Loucy (cell line): Measurements from ENCODE around the gene ATP6V1G2.

ENCODE experiments used
- H2AFZ ChIP-seq: fragments of 200-600 bp; sonication (generic); 2 replicates; pipeline ENCODE4 v1.6.0; 2016; ENCODE audit warnings: antibody characterized with exemption, mild to moderate bottlenecking, low read length, moderate library complexity
- H3F3A ChIP-seq: fragments of 200-600 bp; 2 replicates; pipeline ENCODE4 v1.6.0; 2016; ENCODE audit warnings: antibody characterized with exemption, low read depth, mild to moderate bottlenecking
- H3K27me3 ChIP-seq: fragments of 200-600 bp; sonication (generic); 2 replicates; pipeline ENCODE4 v1.6.1; 2014; ENCODE audit warnings: low read length, mild to moderate bottlenecking; ENCODE audit not compliant: insufficient read depth, poor library complexity, severe bottlenecking
- H3K36me3 ChIP-seq: fragments of 200-600 bp; sonication (generic); 2 replicates; pipeline ENCODE4 v1.6.1; 2016; ENCODE audit warnings: low read length; ENCODE audit not compliant: insufficient read depth
- H3K4me1 ChIP-seq: fragments of 200-600 bp; sonication (generic); 2 replicates; pipeline ENCODE4 v1.5.1; 2014; ENCODE audit warnings: low read length, mild to moderate bottlenecking; ENCODE audit not compliant: insufficient read depth, poor library complexity, severe bottlenecking
- H3K4me2 ChIP-seq: fragments of 200-600 bp; sonication (generic); 2 replicates; pipeline ENCODE4 v1.6.0; 2014; ENCODE audit warnings: antibody characterized with exemption, low read length, low read depth, mild to moderate bottlenecking; ENCODE audit not compliant: poor library complexity, severe bottlenecking
- H3K4me3 ChIP-seq: fragments of 200-600 bp; sonication (generic); 2 replicates; pipeline ENCODE4 v1.5.1; 2014; ENCODE audit warnings: low read length, mild to moderate bottlenecking, mixed read lengths; ENCODE audit not compliant: poor library complexity, severe bottlenecking
- H3K79me2 ChIP-seq: fragments of 200-600 bp; sonication (generic); 2 replicates; pipeline ENCODE4 v1.6.1; 2014; ENCODE audit warnings: low read length; ENCODE audit not compliant: insufficient read depth
- H3K9ac ChIP-seq: fragments of 200-600 bp; sonication (generic); 2 replicates; pipeline ENCODE4 v1.6.0; 2014; ENCODE audit warnings: mild to moderate bottlenecking, low read depth, low read length, moderate library complexity; ENCODE audit not compliant: poor library complexity, severe bottlenecking
- H3K9me2 ChIP-seq: fragments of 200-600 bp; sonication (generic); replicated peaks from 2 replicates; pipeline ENCODE4 v1.6.1; 2016; ENCODE audit warnings: low read depth, low read length, mixed read lengths
- H3K9me3 ChIP-seq: fragments of 200-600 bp; sonication (generic); 2 replicates; pipeline ENCODE4 v1.6.1; 2014; ENCODE audit warnings: mild to moderate bottlenecking, antibody characterized with exemption, low read length, low read depth; ENCODE audit not compliant: insufficient read depth
- H4K20me1 ChIP-seq: fragments of 200-600 bp; sonication (generic); 2 replicates; pipeline ENCODE4 v1.6.0; 2014; ENCODE audit warnings: antibody characterized with exemption, low read length, mild to moderate bottlenecking; ENCODE audit not compliant: insufficient read depth, poor library complexity, severe bottlenecking
- EZH2phosphoT487 ChIP-seq: fragments of 200-600 bp; IDR thresholded peaks from 2 replicates; pipeline ENCODE4 v1.6.1; 2018; ENCODE audit warnings: antibody characterized with exemption, mild to moderate bottlenecking, moderate library complexity, borderline replicate concordance
- TF ChIP-seq, protein P1 (sequence below): fragments of 200-600 bp; sonication (generic); conservative IDR thresholded peaks from 2 replicates; pipeline ENCODE4 v1.5.1; 2014; ENCODE audit warnings: mild to moderate bottlenecking, antibody characterized with exemption, low read length

ATP6V1G2 gene

DNA sequence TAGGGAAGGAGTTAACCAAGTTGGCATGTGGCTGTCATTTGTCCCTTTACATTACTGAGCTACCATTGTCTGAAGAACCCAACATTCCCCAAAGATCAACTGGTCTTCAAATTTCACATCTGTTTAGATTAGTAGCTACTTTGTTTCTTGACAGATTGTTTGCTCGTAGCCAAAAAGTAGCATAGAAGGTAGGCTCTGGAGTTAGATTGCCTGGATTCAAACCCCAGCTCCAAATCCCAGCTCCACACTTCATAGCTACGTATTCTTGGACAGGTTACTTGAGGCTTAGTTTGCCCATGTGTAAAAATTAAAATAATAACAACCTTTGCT lies 2.1 kb upstream of the ATP6V1G2 start:
- H3K9me3 ChIP-seq = no peaks in the 10 kb centered on the region
- no peaks in the 10 kb centered on the region for H3K9me2 ChIP-seq
- H2AFZ ChIP-seq = no peak overlapping the region
- H4K20me1 ChIP-seq = no peaks in the 10 kb centered on the region
- no peaks in the 10 kb centered on the region for H3K36me3 ChIP-seq
- H3K27me3 ChIP-seq = no peaks in the 10 kb centered on the region
- no peak for TF ChIP-seq EZH2phosphoT487
- TF ChIP-seq, protein P1, sequence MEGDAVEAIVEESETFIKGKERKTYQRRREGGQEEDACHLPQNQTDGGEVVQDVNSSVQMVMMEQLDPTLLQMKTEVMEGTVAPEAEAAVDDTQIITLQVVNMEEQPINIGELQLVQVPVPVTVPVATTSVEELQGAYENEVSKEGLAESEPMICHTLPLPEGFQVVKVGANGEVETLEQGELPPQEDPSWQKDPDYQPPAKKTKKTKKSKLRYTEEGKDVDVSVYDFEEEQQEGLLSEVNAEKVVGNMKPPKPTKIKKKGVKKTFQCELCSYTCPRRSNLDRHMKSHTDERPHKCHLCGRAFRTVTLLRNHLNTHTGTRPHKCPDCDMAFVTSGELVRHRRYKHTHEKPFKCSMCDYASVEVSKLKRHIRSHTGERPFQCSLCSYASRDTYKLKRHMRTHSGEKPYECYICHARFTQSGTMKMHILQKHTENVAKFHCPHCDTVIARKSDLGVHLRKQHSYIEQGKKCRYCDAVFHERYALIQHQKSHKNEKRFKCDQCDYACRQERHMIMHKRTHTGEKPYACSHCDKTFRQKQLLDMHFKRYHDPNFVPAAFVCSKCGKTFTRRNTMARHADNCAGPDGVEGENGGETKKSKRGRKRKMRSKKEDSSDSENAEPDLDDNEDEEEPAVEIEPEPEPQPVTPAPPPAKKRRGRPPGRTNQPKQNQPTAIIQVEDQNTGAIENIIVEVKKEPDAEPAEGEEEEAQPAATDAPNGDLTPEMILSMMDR = no peak
- H3F3A ChIP-seq = no peaks in the 10 kb centered on the region
- peaks cover 61% of the 10 kb centered on the region for H3K79me2 ChIP-seq
- peak overlapping the region; percentile 88 for H3K9ac ChIP-seq
- peak overlapping the region; percentile 92 for H3K4me2 ChIP-seq
- peaks cover 25% of the 10 kb centered on the region for H3K4me1 ChIP-seq
- peak overlapping the region; percentile 79 for H3K4me3 ChIP-seq

DNA sequence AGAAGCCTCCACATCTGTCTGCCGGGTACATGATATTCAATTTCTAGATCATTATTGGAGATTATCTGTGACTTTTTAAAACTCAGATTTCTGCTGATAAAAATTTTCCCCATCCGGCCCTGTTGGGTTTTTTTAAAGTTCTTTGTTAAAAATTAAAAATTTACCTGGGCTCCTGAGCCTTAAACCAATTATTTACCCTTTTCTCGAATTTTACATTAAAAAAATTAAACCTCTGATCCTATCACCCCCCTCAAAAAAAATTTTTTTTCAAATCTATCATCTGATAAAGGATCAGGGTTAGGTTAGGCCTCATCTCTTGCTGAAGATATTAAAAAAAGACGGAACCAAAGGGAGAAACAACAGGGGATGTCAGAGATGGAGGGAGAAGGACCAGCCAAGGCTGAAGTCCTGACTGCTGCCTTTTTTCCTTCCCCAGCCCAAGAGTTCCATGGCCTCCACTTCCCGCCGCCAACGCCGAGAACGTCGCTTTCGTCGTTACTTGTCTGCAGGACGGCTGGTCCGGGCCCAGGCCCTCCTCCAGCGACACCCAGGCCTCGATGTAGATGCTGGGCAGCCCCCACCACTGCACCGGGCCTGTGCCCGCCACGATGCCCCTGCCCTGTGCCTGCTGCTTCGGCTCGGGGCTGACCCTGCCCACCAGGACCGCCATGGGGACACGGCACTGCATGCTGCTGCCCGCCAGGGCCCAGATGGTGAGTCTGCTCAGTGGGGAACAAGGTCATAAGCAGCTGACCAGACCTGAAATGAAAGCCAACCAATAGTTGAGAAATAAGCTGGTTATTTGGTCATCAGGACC lies 1.5 kb upstream of the ATP6V1G2 start:
- Histone ChIP-seq H3K9ac (peak overlapping the region; percentile 88), H3K9me2 (no peaks in the 10 kb centered on the region)

DNA sequence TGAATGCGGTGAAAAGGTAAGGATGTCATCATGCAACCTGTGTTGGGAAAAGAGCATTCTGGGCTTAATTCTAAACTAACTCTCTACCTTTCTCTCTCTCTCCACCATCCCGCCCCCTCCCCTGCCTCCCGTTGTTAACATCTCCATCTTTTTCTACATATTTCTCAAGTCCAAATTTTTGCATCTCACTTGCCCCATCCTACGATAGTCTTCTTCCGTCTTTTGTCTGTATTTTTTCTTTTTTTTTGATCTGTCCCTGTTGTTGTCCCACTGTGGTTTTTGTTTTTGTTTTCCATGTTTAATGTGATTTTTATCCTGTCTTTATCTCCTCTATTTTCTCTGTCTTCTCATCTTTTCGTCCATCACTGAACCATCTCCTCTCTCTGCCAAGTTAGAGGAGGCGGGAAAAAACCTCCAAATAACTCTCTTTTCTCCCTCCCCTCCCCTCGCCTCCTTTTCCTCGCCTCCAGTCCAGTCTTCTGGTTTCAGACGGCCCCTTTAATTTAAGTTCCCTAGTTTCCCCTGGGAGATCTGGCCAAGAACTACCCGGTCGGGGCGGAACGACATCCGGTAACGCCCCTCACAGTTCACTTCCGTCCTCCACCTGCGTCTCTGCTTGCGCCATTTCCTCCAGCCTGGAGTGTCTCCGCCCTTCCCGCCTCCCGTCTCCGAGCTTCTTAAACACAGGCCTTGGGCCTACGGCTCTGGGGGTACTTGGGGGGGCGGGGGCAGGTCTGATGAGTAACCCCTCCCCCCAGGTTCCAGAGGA lies 734 bp upstream of the ATP6V1G2 start, which contains the start of gene NFKBIL1:
Gene NFKBIL1, plus strand, starts transcription at position 651 of the 769 bp plus-strand sequence. Its CDS starts 87 bp downstream, at position 738.
- Histone ChIP-seq H3K4me1 (peaks cover 31% of the 10 kb centered on the region), H3K36me3 (no peaks in the 10 kb centered on the region), H3K27me3 (no peaks in the 10 kb centered on the region), H3K4me2 (peak within 1 kb of the TSS; percentile 92), H3F3A (no peaks in the 10 kb centered on the region), H3K4me3 (peak within 1 kb of the TSS; percentile 79), H3K9me2 (no peaks in the 10 kb centered on the region), H3K9me3 (no peaks in the 10 kb centered on the region), H3K79me2 (peaks cover 71% of the 10 kb centered on the region), H3K9ac (peak within 1 kb of the TSS; percentile 88), H2AFZ (peak within 1 kb of the TSS; percentile 77), H4K20me1 (peaks cover 3% of the 10 kb centered on the region)
- TF ChIP-seq, protein P1 = no peak
- TF ChIP-seq EZH2phosphoT487 = no peak

More for the DNA sequence above, 1.5 kb upstream of the ATP6V1G2 start:
- H4K20me1 ChIP-seq = no peaks in the 10 kb centered on the region
- H2AFZ ChIP-seq = no peak overlapping the region
- H3K36me3 ChIP-seq = no peaks in the 10 kb centered on the region
- peaks cover 29% of the 10 kb centered on the region for H3K4me1 ChIP-seq
- no peaks in the 10 kb centered on the region for H3K27me3 ChIP-seq
- no peaks in the 10 kb centered on the region for H3F3A ChIP-seq
- H3K9me3 ChIP-seq = no peaks in the 10 kb centered on the region
- H3K4me2 ChIP-seq = peak overlapping the region; percentile 92
- peaks cover 67% of the 10 kb centered on the region for H3K79me2 ChIP-seq
- TF ChIP-seq, protein P1 = no peak
- TF ChIP-seq EZH2phosphoT487 = no peak
- peak overlapping the region; percentile 79 for H3K4me3 ChIP-seq
